ENCODE data around the gene CELSR1. TPM values are rescaled to one million over a fixed set of nuclear protein-coding genes. Genes with fewer than 3 reads are reported as not detected.

The CELSR1 gene
- total and polyA plus RNA-seq, 7 donors = 0.23 to 5.0 (median 0.82) TPM

DNA sequence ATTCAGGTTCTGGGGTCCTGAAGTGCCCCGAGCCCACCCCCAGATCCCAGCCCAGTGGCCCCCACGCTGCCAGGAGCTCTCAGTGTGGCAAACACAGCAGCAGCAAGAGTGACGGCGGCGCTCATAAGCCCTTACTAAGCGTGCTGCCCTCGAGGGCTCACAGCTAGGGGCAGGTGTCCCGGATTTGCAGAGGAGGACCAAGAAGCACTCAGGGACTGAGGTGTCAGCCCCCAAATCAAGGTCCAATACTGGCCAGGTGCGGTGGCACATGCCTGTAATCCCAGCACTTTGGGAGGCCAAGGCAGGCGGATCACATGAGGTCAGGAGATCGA, 25.4 kb downstream of the CELSR1 start:
- 83 to 88% methylated on average over 11 of the region's 11 CpGs for WGBS, 2 donors

DNA sequence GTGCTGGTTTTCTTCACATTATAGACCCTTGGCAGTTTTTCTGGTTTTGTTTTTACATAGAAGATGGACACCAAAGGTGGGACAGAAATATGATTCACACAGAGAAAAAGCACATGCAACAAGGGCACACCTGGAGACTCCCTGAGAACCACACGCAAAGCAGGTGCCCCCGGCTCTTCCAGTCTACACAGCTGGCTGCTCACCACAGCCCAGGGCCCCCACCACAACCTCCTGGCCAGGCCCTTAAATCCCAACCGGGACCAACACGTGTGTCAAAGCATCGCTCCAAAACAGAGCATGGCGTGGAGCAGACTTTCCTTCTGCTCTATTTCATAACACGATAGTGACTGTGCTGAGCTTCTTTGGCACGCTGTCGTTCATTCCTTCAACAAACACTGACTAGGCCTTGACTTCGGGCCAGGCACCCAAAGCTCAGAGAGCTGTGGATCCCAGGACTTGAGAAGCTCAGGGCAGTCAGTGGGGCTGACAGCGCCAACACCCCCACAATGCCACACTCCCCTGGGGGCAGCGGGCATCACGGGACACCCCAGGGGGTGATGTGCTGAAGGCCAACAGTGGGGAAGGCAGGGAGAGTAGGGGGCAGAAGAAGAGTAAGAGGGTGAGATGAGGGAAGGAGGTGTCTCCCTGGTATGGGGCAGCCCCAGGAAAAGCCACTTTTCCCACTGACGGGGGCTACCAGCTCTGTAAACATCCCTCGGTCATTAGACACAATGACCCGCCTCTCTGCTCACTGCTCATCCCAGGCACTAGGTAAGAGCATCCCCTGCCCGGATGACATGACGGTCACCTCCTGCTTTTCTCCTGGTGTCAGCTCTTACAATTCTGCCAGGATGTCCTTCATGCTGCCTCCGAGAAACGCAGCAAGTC, 26.0 kb downstream of the CELSR1 start:
- no peaks in the 10 kb centered on the region for H3K4me1 ChIP-seq

More for the DNA sequence above, 25.4 kb downstream of the CELSR1 start:
- Histone ChIP-seq H3K27ac (no peak overlapping the region), H3K4me1 (no peaks in the 10 kb centered on the region), H3K36me3 (no peaks in the 10 kb centered on the region), H3K4me3 (no peak overlapping the region), H3K9me3 (no peaks in the 10 kb centered on the region), H3K27me3 (peaks cover 0 to 16% (median 12%) of the 10 kb centered on the region in 3 donors)
- TF ChIP-seq, protein P1, sequence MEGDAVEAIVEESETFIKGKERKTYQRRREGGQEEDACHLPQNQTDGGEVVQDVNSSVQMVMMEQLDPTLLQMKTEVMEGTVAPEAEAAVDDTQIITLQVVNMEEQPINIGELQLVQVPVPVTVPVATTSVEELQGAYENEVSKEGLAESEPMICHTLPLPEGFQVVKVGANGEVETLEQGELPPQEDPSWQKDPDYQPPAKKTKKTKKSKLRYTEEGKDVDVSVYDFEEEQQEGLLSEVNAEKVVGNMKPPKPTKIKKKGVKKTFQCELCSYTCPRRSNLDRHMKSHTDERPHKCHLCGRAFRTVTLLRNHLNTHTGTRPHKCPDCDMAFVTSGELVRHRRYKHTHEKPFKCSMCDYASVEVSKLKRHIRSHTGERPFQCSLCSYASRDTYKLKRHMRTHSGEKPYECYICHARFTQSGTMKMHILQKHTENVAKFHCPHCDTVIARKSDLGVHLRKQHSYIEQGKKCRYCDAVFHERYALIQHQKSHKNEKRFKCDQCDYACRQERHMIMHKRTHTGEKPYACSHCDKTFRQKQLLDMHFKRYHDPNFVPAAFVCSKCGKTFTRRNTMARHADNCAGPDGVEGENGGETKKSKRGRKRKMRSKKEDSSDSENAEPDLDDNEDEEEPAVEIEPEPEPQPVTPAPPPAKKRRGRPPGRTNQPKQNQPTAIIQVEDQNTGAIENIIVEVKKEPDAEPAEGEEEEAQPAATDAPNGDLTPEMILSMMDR (IDR thresholded peaks at IDR 0.05) = no peak
- TF ChIP-seq POLR2A (IDR thresholded peaks at IDR 0.05) (no peak), POLR2AphosphoS5 (IDR thresholded peaks at IDR 0.05) (no peak)
- intact Hi-C loops (cut with DNase I) = no loop called here
- no peak for DNase-seq

DNA sequence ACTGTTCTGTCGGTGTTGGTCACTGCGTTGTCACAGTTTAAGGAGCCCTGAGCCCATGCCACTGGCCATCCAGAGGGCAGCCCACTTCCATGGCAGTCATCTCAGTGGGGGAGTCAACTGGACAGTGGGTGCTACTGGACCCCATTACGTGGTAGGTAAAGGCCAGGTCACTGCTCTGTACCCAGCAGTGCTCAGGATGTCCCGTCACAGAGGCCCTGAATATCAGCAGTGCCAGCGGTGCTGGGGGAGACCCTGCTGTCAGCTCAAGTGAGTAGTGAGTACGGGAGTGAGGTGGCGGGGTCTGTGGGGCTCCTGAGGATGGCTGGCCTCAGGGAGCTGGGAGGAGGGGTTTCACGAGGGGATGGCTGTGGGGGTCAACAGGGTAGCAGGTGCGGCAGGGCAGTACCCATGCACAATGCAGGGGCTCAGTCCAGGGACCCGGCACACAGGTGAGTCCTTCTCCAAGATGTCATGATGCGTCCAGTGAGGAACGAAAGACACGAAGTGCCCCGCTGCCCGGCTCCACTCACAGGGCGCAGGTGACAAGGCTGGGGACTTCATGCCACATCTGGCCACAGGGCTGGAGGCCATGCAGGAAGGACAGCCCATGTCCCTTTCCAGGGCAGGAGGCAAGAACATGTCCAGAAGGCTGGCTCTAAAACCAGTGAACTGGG, 27.9 kb downstream of the CELSR1 start:
- no peak for DNase-seq
- Histone ChIP-seq H3K27me3 (peaks cover 0 to 16% (median 12%) of the 10 kb centered on the region in 3 donors), H3K4me3 (no peak overlapping the region), H3K27ac (no peak overlapping the region), H3K9me3 (no peaks in the 10 kb centered on the region), H3K36me3 (no peaks in the 10 kb centered on the region), H3K4me1 (no peaks in the 10 kb centered on the region)
- intact Hi-C loops (cut with DNase I) = no loop called here
- TF ChIP-seq POLR2A (IDR thresholded peaks at IDR 0.05) = no peak
- no peak for TF ChIP-seq POLR2AphosphoS5 (IDR thresholded peaks at IDR 0.05)
- 91 to 95% methylated on average over 16 of the region's 16 CpGs for WGBS, 2 donors

More for the DNA sequence above, 26.0 kb downstream of the CELSR1 start:
- no peak for DNase-seq
- Histone ChIP-seq H3K9me3 (no peaks in the 10 kb centered on the region), H3K36me3 (no peaks in the 10 kb centered on the region), H3K4me3 (no peak overlapping the region), H3K27me3 (peaks cover 0 to 16% (median 12%) of the 10 kb centered on the region in 3 donors), H3K27ac (no peak overlapping the region)
- intact Hi-C loops (cut with DNase I) = no loop called here
- 81 to 92% methylated on average over 20 of the region's 20 CpGs for WGBS, 2 donors
- TF ChIP-seq, protein P1 (IDR thresholded peaks at IDR 0.05) = no peak
- TF ChIP-seq EP300 (IDR thresholded peaks at IDR 0.05) (no peak), POLR2A (IDR thresholded peaks at IDR 0.05) (no peak), POLR2AphosphoS5 (IDR thresholded peaks at IDR 0.05) (no peak)

DNA sequence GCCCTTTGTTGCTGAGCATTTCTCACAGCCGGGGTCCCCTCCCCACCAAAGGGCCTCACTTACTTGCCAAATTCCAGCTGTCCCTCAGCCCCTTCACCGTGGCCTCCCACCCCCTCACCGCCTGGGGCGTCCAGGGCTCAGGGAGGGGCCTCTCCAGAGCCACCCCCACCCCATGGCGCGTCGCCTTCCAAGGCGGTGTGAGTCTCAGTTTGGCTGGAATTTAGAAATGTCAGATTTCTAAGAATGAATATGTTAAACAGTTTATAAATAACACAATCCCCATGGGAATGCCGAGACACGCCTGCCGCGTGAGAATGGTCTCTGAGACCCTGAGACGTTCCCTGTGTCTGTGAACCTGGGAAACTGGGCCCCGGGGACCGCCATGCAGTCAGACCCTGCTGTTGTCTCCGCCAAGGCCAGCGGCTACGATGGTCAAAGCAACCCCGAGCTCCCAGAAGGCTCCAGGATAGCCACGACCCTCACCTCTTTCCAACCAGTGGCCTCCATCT, 28.9 kb downstream of the CELSR1 start:
- TF ChIP-seq POLR2AphosphoS5 (IDR thresholded peaks at IDR 0.05) = no peak
- TF ChIP-seq POLR2A (IDR thresholded peaks at IDR 0.05) = no peak
- no peak for TF ChIP-seq EP300 (IDR thresholded peaks at IDR 0.05)
- TF ChIP-seq, protein P1 (IDR thresholded peaks at IDR 0.05) = no peak
- Histone ChIP-seq H3K9me3 (no peaks in the 10 kb centered on the region), H3K4me1 (no peaks in the 10 kb centered on the region), H3K4me3 (no peak overlapping the region), H3K36me3 (no peaks in the 10 kb centered on the region), H3K27ac (no peak overlapping the region), H3K27me3 (peaks cover 0 to 16% (median 12%) of the 10 kb centered on the region in 3 donors)
- DNase-seq = no peak
- intact Hi-C loops (cut with DNase I) = no loop called here
- WGBS, 2 donors = 73 to 87% methylated on average over 20 of the region's 20 CpGs

All from sigmoid colon (tissue), 7 donors.